ENCODE results near the gene CD300A. TPM values are rescaled to one million over a fixed set of nuclear protein-coding genes. Genes with fewer than 3 reads are reported as not detected.

Gene CD300A
- total RNA-seq, 2 experiments from 2014 or later = 69.5 to 74.2 TPM

- ChIA-PET CTCF (interaction anchor here (1.4 to 11.8 kb wide), 6 partner anchors 9 to 85 kb away, joined by 3 to 128 read pairs (median 8); partner anchors contain the start of gene GPR142), POLR2A (no interaction called here)
- peak overlapping the region; percentile 22 for H3K4me3 Mint-ChIP-seq
- peaks cover 19% of the 10 kb centered on the region for H3K27me3 Mint-ChIP-seq
- H3K4me1 Mint-ChIP-seq = peaks cover 37% of the 10 kb centered on the region
- no peak for DNase-seq
- H3K9me3 Mint-ChIP-seq = no peaks in the 10 kb centered on the region
- H3K36me3 Mint-ChIP-seq (ENCODE audit: low read depth) = no peaks in the 10 kb centered on the region
- H3K27ac Mint-ChIP-seq = peak overlapping the region; percentile 60
These were observed 13.4 kb upstream of the CD300A start for GRCh38 chr17:74452841-74453661.

- peak; percentile 84 for DNase-seq
- Mint-ChIP-seq H3K27ac (no peak overlapping the region), H3K9me3 (no peaks in the 10 kb centered on the region), H3K36me3 (ENCODE audit: low read depth) (no peaks in the 10 kb centered on the region), H3K4me3 (no peak overlapping the region), H3K27me3 (peaks cover 24% of the 10 kb centered on the region), H3K4me1 (peaks cover 41% of the 10 kb centered on the region)
- POLR2A ChIA-PET = interaction anchor here (1.3 kb wide), 1 partner anchor 75 kb away, joined by 5 read pairs; no protein-coding TSS in a partner anchor
- CTCF ChIA-PET = interaction anchor here (0.5 to 11.8 kb wide), 13 partner anchors 10 to 86 kb away, joined by 3 to 128 read pairs (median 4); partner anchors contain the start of gene GPR142
These were observed 12.7 kb upstream of the CD300A start for GRCh38 chr17:74453665-74454196.

DNA sequence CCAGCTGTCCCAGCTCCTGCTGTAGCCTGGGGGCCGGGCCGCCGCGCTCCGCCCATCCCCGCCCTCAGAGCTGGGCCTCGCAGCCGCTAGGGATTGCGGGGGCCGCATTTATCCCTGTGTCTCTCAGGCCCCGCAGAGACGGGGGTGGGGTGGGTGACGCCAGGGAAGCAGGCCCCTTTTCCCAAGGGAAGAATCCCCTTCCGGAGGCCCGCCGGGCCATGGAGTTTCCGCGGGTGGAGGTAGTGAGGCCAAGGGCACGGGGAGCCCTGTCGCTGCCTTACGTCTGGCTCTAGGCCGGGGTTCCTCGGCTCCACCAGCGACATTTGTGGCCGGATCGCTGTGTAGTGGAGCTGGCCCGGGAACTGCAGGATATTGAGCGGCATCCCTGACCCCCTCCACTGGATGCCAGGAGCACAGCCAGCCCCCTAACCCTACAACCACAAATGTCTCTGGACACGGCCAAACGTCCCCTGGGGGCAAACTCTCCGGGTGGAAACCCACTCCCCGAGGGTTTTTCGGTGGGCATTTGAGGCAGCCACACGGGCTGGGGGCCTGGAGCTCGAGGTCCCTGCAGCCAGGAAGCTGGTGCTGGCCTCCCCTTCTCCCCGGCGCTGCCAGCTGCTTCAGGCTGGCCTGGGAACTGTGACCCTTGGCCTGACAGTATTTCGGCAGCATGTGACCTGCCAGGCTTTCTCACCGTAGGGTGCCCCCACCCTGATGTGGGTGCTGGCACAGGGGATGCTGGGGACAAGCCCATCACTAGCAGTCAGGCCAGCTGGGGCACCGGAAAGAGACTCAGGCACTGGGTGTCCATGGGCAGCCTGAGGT, 12.0 kb upstream of the CD300A start:
- CTCF ChIA-PET = interaction anchor here (0.5 to 11.8 kb wide), 13 partner anchors 10 to 87 kb away, joined by 3 to 128 read pairs (median 4); partner anchors contain the start of genes CD300A and GPR142
- no peaks in the 10 kb centered on the region for H3K36me3 Mint-ChIP-seq (ENCODE audit: low read depth)
- peaks cover 45% of the 10 kb centered on the region for H3K4me1 Mint-ChIP-seq
- POLR2A ChIA-PET = interaction anchor here (1.3 kb wide), 1 partner anchor 75 kb away, joined by 5 read pairs; no protein-coding TSS in a partner anchor
- no peak for DNase-seq
- peaks cover 26% of the 10 kb centered on the region for H3K27me3 Mint-ChIP-seq
- no peak overlapping the region for H3K27ac Mint-ChIP-seq
- H3K9me3 Mint-ChIP-seq = no peaks in the 10 kb centered on the region
- H3K4me3 Mint-ChIP-seq = peak overlapping the region; percentile 35

DNA sequence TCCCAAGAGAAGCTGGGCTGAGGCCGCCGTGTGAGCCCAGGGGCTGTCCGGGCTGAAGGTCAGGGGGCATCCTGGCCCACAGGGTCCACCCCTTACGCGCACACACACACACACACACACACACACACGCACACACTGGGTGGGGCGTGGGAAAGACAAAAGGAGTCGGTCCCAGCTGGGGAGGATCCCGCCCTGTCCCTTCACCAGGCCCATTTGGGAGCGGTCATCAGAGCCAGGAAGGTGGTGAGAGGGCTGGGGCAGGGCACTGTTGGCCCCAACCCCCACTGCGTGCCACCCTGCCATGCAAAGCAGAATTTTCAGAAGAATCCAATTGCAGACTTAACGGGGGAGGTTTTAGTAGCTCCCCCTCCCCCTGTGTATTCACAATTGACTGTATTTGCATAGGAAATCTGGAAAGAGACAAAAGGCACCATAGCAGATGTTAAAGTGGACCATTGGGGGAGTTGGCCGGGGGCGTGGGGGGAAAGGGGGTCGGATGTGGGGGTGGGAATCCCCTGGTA, 11.3 kb upstream of the CD300A start:
- no peak for DNase-seq
- H3K27ac Mint-ChIP-seq = no peak overlapping the region
- H3K9me3 Mint-ChIP-seq = no peaks in the 10 kb centered on the region
- CTCF ChIA-PET = interaction anchor here (0.6 to 11.8 kb wide), 11 partner anchors 9 to 146 kb away, joined by 3 to 128 read pairs (median 4); partner anchors contain the start of genes CD300A and GPR142
- H3K27me3 Mint-ChIP-seq = peaks cover 26% of the 10 kb centered on the region
- H3K4me1 Mint-ChIP-seq = peaks cover 46% of the 10 kb centered on the region
- POLR2A ChIA-PET = interaction anchor here (1.3 kb wide), 1 partner anchor 76 kb away, joined by 5 read pairs; no protein-coding TSS in a partner anchor
- no peaks in the 10 kb centered on the region for H3K36me3 Mint-ChIP-seq (ENCODE audit: low read depth)
- no peak overlapping the region for H3K4me3 Mint-ChIP-seq

DNA sequence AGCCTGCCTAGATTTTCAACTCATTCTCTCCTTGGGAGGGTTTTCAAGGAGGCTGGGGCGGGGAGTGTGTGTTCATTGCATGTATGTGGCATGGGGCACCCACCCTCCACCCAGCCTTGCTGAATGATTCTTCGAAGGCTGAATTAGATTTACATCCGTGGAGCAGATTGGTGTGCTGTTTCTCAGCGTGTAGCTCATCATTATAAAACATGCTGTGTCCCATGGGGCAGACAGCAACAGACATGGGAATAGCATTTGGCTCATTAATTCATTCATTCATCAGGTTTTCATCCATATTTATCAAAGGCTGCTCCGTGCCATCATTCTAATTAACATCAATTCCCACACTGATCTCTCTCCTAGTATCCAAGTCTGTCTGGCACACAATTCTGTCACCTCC, 10.6 kb upstream of the CD300A start:
- Mint-ChIP-seq H3K36me3 (ENCODE audit: low read depth) (no peaks in the 10 kb centered on the region), H3K9me3 (no peaks in the 10 kb centered on the region), H3K4me3 (no peak overlapping the region), H3K27ac (no peak overlapping the region), H3K4me1 (peaks cover 50% of the 10 kb centered on the region), H3K27me3 (peaks cover 26% of the 10 kb centered on the region)
- DNase-seq = no peak
- CTCF ChIA-PET = interaction anchor here (0.6 to 11.8 kb wide), 7 partner anchors 25 to 145 kb away, joined by 3 to 128 read pairs (median 4); partner anchors contain the start of gene GPR142
- POLR2A ChIA-PET = no interaction called here

DNA sequence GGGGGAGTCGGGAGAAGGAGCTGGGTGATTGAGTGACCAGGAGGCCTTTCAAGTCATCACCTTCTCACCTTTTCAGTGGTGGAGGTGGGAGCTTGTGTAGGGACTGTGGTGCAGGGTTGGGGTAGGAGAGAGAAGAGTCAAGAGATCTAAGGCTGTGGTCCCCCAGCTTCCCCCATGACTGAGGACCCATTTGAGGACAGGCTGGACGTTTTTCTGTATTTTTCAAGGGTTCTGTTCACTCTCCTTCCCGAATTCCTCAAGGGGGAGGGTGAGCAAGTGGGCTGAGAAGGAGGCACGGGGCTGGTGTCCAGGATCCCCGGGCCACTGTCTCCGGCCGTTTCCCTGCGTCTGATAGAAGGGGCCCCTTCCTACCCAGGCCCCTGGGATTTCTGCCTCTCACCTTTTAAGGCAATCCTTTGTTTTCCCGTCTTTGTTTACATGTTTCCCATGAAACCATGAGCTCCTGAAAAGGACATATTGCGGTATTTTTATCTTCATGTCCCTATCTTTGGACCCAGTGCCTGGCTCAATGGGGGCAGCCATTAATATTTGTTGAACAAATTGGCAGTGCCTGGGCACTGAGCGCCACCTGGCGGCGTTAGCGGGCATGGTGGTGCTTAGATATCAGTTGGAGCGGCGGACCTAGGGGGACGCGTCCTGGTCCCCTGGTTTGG, 9.2 kb upstream of the CD300A start:
- peaks cover 21% of the 10 kb centered on the region for H3K27me3 Mint-ChIP-seq
- CTCF ChIA-PET = interaction anchor here (0.6 to 11.8 kb wide), 13 partner anchors 9 to 89 kb away, joined by 3 to 128 read pairs (median 7); partner anchors contain the start of genes CD300A and GPR142
- H3K9me3 Mint-ChIP-seq = no peaks in the 10 kb centered on the region
- no peaks in the 10 kb centered on the region for H3K36me3 Mint-ChIP-seq (ENCODE audit: low read depth)
- peaks cover 50% of the 10 kb centered on the region for H3K4me1 Mint-ChIP-seq
- POLR2A ChIA-PET = interaction anchor here (0.8 kb wide), 1 partner anchor 89 kb away, joined by 3 read pairs; no protein-coding TSS in a partner anchor
- peak; percentile 79 for DNase-seq
- peak overlapping the region; percentile 34 for H3K27ac Mint-ChIP-seq
- H3K4me3 Mint-ChIP-seq = no peak overlapping the region

GRCh38 chr17:74457820-74458166, 8.6 kb upstream of the CD300A start:
- POLR2A ChIA-PET = interaction anchor here (0.8 kb wide), 1 partner anchor 90 kb away, joined by 3 read pairs; no protein-coding TSS in a partner anchor
- H3K9me3 Mint-ChIP-seq = no peaks in the 10 kb centered on the region

DNA sequence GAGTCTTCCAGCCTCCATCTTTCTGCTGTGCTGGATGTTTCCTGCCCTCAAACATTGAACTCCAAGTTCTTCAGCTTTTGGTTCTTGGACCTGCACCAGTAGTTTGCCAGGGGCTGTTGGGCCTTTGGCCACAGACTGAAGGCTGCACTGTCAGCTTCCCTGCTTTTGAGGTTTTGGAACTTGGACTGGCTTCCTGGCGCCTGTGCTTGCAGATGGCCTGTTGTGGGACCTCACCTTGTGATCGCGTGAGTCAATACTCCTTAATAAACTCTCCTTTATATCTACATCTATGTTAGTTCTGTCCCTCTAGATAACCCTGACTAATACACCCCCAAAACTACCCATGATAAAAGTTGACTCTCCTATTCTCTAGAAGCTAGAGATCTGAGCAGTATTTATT, 7.6 kb upstream of the CD300A start:
- no peaks in the 10 kb centered on the region for H3K36me3 Mint-ChIP-seq (ENCODE audit: low read depth)
- ChIA-PET CTCF (interaction anchor here (1.0 to 11.8 kb wide), 10 partner anchors 10 to 102 kb away, joined by 3 to 128 read pairs (median 8); partner anchors contain the start of gene GPR142), POLR2A (no interaction called here)
- no peak overlapping the region for H3K27ac Mint-ChIP-seq
- H3K9me3 Mint-ChIP-seq = no peaks in the 10 kb centered on the region
- H3K4me3 Mint-ChIP-seq = no peak overlapping the region
- H3K27me3 Mint-ChIP-seq = peaks cover 12% of the 10 kb centered on the region
- H3K4me1 Mint-ChIP-seq = peaks cover 36% of the 10 kb centered on the region
- no peak for DNase-seq

More at GRCh38 chr17:74457820-74458166, 8.6 kb upstream of the CD300A start:
- CTCF ChIA-PET = interaction anchor here (1.0 to 11.8 kb wide), 14 partner anchors 9 to 90 kb away, joined by 3 to 128 read pairs (median 6); partner anchors contain the start of genes CD300A and GPR142
- no peak overlapping the region for H3K4me3 Mint-ChIP-seq
- no peaks in the 10 kb centered on the region for H3K36me3 Mint-ChIP-seq (ENCODE audit: low read depth)
- peaks cover 45% of the 10 kb centered on the region for H3K4me1 Mint-ChIP-seq
- no peak for DNase-seq
- peaks cover 16% of the 10 kb centered on the region for H3K27me3 Mint-ChIP-seq
- no peak overlapping the region for H3K27ac Mint-ChIP-seq

DNA sequence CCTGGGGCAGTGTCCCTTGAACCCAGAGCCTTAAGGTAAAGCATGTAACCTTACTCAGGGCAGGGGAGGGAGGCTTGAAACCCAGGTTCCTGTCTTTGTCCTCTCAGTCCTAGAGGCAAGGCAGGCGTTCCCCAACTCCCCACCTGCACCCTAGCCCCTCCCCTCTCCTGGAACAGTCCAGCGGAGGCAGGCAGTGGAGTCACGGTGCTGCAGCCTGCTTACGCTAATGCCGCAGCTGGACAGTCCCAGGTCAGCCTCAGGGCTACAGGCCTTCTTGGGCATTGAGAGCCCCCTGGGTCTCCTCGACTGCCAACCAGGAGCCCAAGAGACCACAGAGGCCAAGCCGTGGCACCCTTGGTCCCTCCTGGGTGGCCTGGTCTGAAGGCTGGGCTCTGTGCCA, 6.8 kb upstream of the CD300A start:
- Mint-ChIP-seq H3K27me3 (peaks cover 12% of the 10 kb centered on the region), H3K9me3 (no peaks in the 10 kb centered on the region), H3K4me1 (peaks cover 36% of the 10 kb centered on the region), H3K27ac (no peak overlapping the region), H3K4me3 (no peak overlapping the region), H3K36me3 (ENCODE audit: low read depth) (no peaks in the 10 kb centered on the region)
- no peak for DNase-seq
- ChIA-PET CTCF (interaction anchor here (1.1 to 11.8 kb wide), 7 partner anchors 9 to 103 kb away, joined by 3 to 128 read pairs (median 7); partner anchors contain the start of gene GPR142), POLR2A (no interaction called here)

DNA sequence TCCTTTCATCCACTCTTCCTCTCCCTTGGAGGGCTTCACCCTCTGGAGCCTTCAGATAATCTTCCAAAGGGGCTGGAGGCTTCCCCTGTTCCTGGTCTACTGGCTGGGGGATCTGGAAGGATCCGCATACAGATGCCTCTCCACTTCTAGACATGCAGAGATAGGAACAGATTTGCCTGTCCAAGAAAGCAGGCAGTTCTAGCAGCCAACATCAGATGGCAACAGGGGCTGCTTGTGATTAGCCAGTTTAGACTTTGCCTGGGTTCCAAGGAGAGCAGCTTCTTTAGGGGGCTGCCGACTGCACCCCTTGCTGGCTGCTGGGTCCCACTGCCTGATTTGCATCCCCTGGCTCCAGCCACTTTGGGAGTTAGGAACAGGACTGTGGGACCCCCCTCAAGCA, 6.2 kb upstream of the CD300A start:
- no peak for DNase-seq
- no peak overlapping the region for H3K27ac Mint-ChIP-seq
- H3K9me3 Mint-ChIP-seq = no peaks in the 10 kb centered on the region
- ChIA-PET CTCF (interaction anchor here (1.9 to 11.8 kb wide), 3 partner anchors 32 to 93 kb away, joined by 4 to 128 read pairs (median 19); partner anchors contain the start of gene GPR142), POLR2A (no interaction called here)
- H3K4me3 Mint-ChIP-seq = no peak overlapping the region
- peaks cover 12% of the 10 kb centered on the region for H3K27me3 Mint-ChIP-seq
- H3K36me3 Mint-ChIP-seq (ENCODE audit: low read depth) = no peaks in the 10 kb centered on the region
- H3K4me1 Mint-ChIP-seq = peaks cover 34% of the 10 kb centered on the region

DNA sequence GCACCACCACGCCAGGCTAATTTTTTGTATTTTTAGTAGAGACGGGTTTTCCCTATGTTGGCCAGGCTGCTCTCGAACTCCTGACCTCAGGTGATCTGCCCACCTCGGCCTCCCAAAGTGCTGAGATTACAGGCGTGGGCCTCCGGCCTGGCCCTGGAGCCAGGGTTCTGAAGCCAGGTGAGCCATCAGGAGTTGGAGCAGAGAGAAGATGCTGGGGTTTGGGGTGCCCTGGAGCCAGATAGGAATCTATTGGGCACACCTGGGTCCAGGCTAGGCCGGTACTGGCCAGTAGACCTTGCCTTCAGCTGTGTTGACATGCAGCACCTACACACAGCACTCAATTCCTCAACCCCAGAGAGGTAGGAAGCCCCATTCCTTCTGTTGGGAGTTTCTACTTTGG, 5.4 kb upstream of the CD300A start:
- H3K36me3 Mint-ChIP-seq (ENCODE audit: low read depth) = no peaks in the 10 kb centered on the region
- POLR2A ChIA-PET = no interaction called here
- CTCF ChIA-PET = interaction anchor here (0.7 to 11.8 kb wide), 5 partner anchors 11 to 146 kb away, joined by 3 to 128 read pairs (median 3); partner anchors contain the start of gene GPR142

More for the DNA sequence above, 5.4 kb upstream of the CD300A start:
- H3K9me3 Mint-ChIP-seq = no peaks in the 10 kb centered on the region
- peaks cover 32% of the 10 kb centered on the region for H3K4me1 Mint-ChIP-seq
- H3K4me3 Mint-ChIP-seq = no peak overlapping the region
- H3K27ac Mint-ChIP-seq = peak overlapping the region; percentile 68
- H3K27me3 Mint-ChIP-seq = peaks cover 9% of the 10 kb centered on the region
- no peak for DNase-seq

All from activated CD4-positive, alpha-beta memory T cell treated with anti-CD3 and anti-CD28 coated beads, Interleukin-2, amount 10 ng/mL, durations not matched to agents 7 days and 5 days (primary cell).